DND-41 (cell line): ENCODE data around the gene SRGAP3.
"Not testable (repeated sequence)": the region's sequence is repeated elsewhere in the genome, so short reads cannot be mapped to it uniquely, and the experiment has no call there.

Source experiments
- ATAC-seq: fragments of 200-7000 bp; cut with Tn5 transposase; 3 replicates; pipeline ENCODE4 v1.9.1; 2021; ENCODE audit warnings: low read depth; ENCODE audit not compliant: insufficient read depth
- DNase-seq: peaks from one replicate; pipeline ENCODE4 v3.0.0-alpha.2; 2020
- H2AFZ ChIP-seq: 2 replicates; pipeline ENCODE4 v1.6.0; 2012; ENCODE audit warnings: low read depth, low read length
- H3K27ac ChIP-seq: 2 replicates; pipeline ENCODE4 v1.5.1; 2012; ENCODE audit warnings: low read length, inconsistent platforms
- H3K27me3 ChIP-seq: fragments of 200-600 bp; sonication (generic); 2 replicates; pipeline ENCODE4 v1.6.0; 2012; ENCODE audit warnings: low read length, mild to moderate bottlenecking, inconsistent platforms; ENCODE audit not compliant: insufficient read depth, poor library complexity
- H3K36me3 ChIP-seq: 2 replicates; pipeline ENCODE4 v1.5.1; 2012; ENCODE audit warnings: low read length, inconsistent platforms; ENCODE audit not compliant: insufficient read depth
- H3K4me1 ChIP-seq: 2 replicates; pipeline ENCODE4 v1.5.1; 2012; ENCODE audit warnings: mild to moderate bottlenecking, low read length; ENCODE audit not compliant: insufficient read depth
- H3K4me2 ChIP-seq: 2 replicates; pipeline ENCODE4 v1.6.0; 2012; ENCODE audit warnings: mild to moderate bottlenecking, moderate library complexity, low read length, inconsistent platforms; ENCODE audit not compliant: insufficient read depth
- H3K4me3 ChIP-seq, 2 experiments: fragments of 200-600 bp in 1 of 2; shearing (Covaris generic) in 1 of 2; 2 replicates each; pipeline ENCODE4 v1.5.1; 2012 to 2016; ENCODE audit warnings: inconsistent platforms in 2 of 2, low read length in 2 of 2, mild to moderate bottlenecking in 2 of 2, low read depth in 1 of 2, moderate library complexity in 1 of 2
- H3K79me2 ChIP-seq: 2 replicates; pipeline ENCODE4 v1.6.0; 2012; ENCODE audit warnings: low read length, inconsistent platforms; ENCODE audit not compliant: insufficient read depth
- H3K9ac ChIP-seq: 2 replicates; pipeline ENCODE4 v1.6.0; 2012; ENCODE audit warnings: low read depth, mild to moderate bottlenecking, inconsistent platforms, low read length, moderate library complexity
- H3K9me3 ChIP-seq: 2 replicates; pipeline ENCODE4 v1.5.1; 2012; ENCODE audit warnings: low read length, moderate library complexity, mild to moderate bottlenecking, inconsistent platforms; ENCODE audit not compliant: insufficient read depth, severe bottlenecking
- H4K20me1 ChIP-seq: 2 replicates; pipeline ENCODE4 v1.6.0; 2012; ENCODE audit warnings: low read length; ENCODE audit not compliant: insufficient read depth
- CTCF ChIP-seq: IDR thresholded peaks from 2 replicates; pipeline ENCODE4 v1.5.1; 2012; ENCODE audit warnings: borderline replicate concordance, low read length, moderate library complexity, mild to moderate bottlenecking; ENCODE audit not compliant: poor library complexity, severe bottlenecking; ENCODE audit errors: extremely low read depth
- EZH2 ChIP-seq: IDR thresholded peaks from 3 replicates; pipeline ENCODE4 v1.6.1; 2012; ENCODE audit warnings: borderline replicate concordance, low read depth, mild to moderate bottlenecking, moderate library complexity, low read length, inconsistent platforms; ENCODE audit not compliant: severe bottlenecking

Gene SRGAP3

DNA sequence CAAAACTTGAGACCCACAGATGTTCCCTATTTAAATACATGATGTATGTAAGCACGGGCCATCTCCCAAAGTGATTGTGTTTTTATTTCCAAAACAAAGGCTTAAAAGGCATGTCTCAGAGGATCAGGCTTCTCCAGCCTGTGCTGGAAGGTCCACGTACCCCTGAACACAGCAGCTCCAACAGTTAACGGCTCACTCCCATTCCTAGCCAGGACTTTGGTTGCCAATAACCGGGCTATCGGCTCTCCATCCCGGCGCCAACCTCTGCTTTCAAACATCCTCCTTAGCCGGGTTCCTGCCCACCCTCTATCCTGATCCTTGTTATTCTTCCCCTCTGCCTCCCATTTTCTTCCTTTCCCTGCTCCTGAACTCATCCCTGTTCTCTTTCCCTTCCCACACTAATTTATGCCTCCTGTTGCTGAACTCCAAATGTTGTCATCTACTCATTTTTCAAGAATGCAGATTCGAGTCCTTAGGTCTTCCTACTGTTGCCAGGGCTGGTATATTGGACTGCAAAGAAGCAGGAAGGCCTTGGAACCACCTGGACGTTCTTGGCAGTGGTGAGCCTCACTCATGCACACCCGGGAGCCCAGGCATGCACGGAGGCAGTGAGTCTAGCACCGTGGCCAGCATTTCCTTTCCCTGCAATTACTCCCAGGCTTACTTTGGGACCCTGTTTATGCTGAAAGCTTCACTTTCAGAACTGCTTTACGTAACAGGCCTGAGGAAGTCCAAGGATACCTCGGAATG, 157.8 kb downstream of the SRGAP3 start:
- Histone ChIP-seq H3K4me1 (no peaks in the 10 kb centered on the region), H3K27me3 (peaks cover 4% of the 10 kb centered on the region), H3K27ac (no peak overlapping the region), H3K4me3 (no peak overlapping the region), H3K79me2 (no peaks in the 10 kb centered on the region), H3K9ac (no peak overlapping the region), H3K36me3 (no peaks in the 10 kb centered on the region), H3K9me3 (no peaks in the 10 kb centered on the region), H3K4me2 (no peak overlapping the region), H4K20me1 (no peaks in the 10 kb centered on the region), H2AFZ (no peak overlapping the region)
- TF ChIP-seq EZH2 (no peak), CTCF (no peak)
- DNase-seq (no peak), ATAC-seq (no peak)

- TF ChIP-seq EZH2 (no peak), CTCF (no peak)
- peaks cover 4% of the 10 kb centered on the region for H3K27me3 ChIP-seq
- H3K9ac ChIP-seq = no peak overlapping the region
- H2AFZ ChIP-seq = no peak overlapping the region
- H3K27ac ChIP-seq = no peak overlapping the region
- ATAC-seq (no peak), DNase-seq (no peak)
- H3K4me3 ChIP-seq = no peak overlapping the region
- H3K36me3 ChIP-seq = no peaks in the 10 kb centered on the region
- H3K4me2 ChIP-seq = no peak overlapping the region
- H4K20me1 ChIP-seq = no peaks in the 10 kb centered on the region
- no peaks in the 10 kb centered on the region for H3K9me3 ChIP-seq
- no peaks in the 10 kb centered on the region for H3K4me1 ChIP-seq
- H3K79me2 ChIP-seq = no peaks in the 10 kb centered on the region
These were observed 160.7 kb downstream of the SRGAP3 start for GRCh38 chr3:9088441-9089353.

- Histone ChIP-seq H3K9me3 (no peaks in the 10 kb centered on the region), H2AFZ (no peak overlapping the region), H3K79me2 (no peaks in the 10 kb centered on the region), H3K4me2 (no peak overlapping the region), H3K4me1 (no peaks in the 10 kb centered on the region), H3K36me3 (no peaks in the 10 kb centered on the region), H3K4me3 (no peak overlapping the region), H4K20me1 (no peaks in the 10 kb centered on the region), H3K27ac (no peak overlapping the region), H3K27me3 (peaks cover 4% of the 10 kb centered on the region), H3K9ac (no peak overlapping the region)
- TF ChIP-seq EZH2 = no peak
- no peak for DNase-seq
- no peak for ATAC-seq
These were observed 161.5 kb downstream of the SRGAP3 start for GRCh38 chr3:9087831-9088413.

GRCh38 chr3:9085428-9085827, 164.0 kb downstream of the SRGAP3 start:
- ATAC-seq, H4K20me1 ChIP-seq, H2AFZ ChIP-seq, H3K79me2 ChIP-seq, H3K4me2 ChIP-seq, H3K27ac ChIP-seq, DNase-seq, H3K36me3 ChIP-seq, H3K27me3 ChIP-seq, H3K9ac ChIP-seq, H3K4me3 ChIP-seq, H3K9me3 ChIP-seq, H3K4me1 ChIP-seq: not testable (repeated sequence)
